ENCODE results near the gene CCL21. TPM values are rescaled to one million over a fixed set of nuclear protein-coding genes. Genes with fewer than 3 reads are reported as not detected.

The CCL21 gene
- total RNA-seq, 1 donor from 2014 or later, result 174 TPM

DNA sequence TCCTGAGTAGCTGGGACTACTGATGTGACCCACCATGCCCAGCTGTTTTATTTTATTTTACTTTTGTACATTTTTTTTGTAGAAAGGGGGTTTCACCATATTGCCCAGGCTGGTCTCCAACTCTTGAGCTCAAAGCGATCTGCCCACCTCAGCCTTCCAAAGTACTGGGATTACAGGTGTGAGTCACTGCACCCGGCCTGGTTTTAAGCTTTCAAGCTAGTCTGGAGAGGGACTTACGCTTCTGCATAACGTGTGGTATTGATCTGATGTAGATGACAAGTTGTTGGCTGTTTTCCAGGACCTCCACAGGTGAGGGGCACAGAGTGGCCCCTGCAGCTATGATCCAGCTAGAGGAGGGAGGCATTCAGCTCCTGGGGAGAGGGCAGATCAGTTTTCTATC is 6.8 kb upstream of the CCL21 start:
- Histone ChIP-seq H3K27me3 (no peaks in the 10 kb centered on the region), H3K9me3 (no peaks in the 10 kb centered on the region), H3K4me1 (no peaks in the 10 kb centered on the region), H3K27ac (no peak overlapping the region), H3K36me3 (no peaks in the 10 kb centered on the region), H3K4me3 (no peak overlapping the region)
- no peak for TF ChIP-seq POLR2A (IDR thresholded peaks at IDR 0.05)
- TF ChIP-seq, protein P1, sequence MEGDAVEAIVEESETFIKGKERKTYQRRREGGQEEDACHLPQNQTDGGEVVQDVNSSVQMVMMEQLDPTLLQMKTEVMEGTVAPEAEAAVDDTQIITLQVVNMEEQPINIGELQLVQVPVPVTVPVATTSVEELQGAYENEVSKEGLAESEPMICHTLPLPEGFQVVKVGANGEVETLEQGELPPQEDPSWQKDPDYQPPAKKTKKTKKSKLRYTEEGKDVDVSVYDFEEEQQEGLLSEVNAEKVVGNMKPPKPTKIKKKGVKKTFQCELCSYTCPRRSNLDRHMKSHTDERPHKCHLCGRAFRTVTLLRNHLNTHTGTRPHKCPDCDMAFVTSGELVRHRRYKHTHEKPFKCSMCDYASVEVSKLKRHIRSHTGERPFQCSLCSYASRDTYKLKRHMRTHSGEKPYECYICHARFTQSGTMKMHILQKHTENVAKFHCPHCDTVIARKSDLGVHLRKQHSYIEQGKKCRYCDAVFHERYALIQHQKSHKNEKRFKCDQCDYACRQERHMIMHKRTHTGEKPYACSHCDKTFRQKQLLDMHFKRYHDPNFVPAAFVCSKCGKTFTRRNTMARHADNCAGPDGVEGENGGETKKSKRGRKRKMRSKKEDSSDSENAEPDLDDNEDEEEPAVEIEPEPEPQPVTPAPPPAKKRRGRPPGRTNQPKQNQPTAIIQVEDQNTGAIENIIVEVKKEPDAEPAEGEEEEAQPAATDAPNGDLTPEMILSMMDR (IDR thresholded peaks at IDR 0.05), result no peak
- TF ChIP-seq POLR2AphosphoS5 (IDR thresholded peaks at IDR 0.05; ENCODE audit: insufficient read depth in 1 of 2, low read depth in 1 of 2), result no peak
- intact Hi-C loops (cut with DNase I), result no loop called here
- DNase-seq (ENCODE audit: extremely low spot score in 2 of 2), result peak in 1 of 2 donors; percentile 47

DNA sequence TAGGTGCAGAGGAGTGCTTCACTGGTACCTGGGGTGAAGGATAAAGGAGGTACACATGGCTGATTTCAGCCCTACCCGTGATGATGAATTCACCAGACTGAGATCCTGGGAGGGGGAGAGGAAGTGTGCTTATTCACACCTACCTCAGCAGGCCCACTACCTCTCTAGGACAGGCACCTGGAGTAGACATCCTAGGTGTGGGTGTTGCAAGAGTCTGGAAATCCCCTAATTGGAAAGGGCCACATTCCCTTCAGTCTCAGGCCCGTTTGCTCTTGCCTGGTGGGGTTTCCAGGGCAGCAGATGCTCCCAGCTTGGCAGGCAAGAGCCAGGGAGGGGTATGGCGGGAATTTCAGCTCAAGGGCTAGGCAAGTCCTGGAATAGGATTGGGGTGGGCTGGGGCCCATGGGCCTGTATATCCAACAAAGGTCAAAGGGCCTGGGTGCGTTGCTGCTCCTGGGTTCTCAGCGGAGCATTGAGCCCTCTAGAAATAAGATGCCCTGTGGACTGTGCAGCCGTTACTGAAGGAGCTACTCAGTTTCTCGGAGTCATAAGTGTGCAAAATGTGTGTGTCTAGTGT is 5.8 kb upstream of the CCL21 start:
- peak in 1 of 2 donors; percentile 65 for DNase-seq (ENCODE audit: extremely low spot score in 2 of 2)
- H3K4me3 ChIP-seq, result no peak overlapping the region
- no peaks in the 10 kb centered on the region for H3K27me3 ChIP-seq
- H3K36me3 ChIP-seq, result no peaks in the 10 kb centered on the region
- no peaks in the 10 kb centered on the region for H3K9me3 ChIP-seq
- intact Hi-C loops (cut with DNase I), result no loop called here
- no peak overlapping the region for H3K27ac ChIP-seq
- no peaks in the 10 kb centered on the region for H3K4me1 ChIP-seq
- TF ChIP-seq, protein P1 (IDR thresholded peaks at IDR 0.05), result no peak
- TF ChIP-seq POLR2AphosphoS5 (IDR thresholded peaks at IDR 0.05; ENCODE audit: insufficient read depth in 1 of 2, low read depth in 1 of 2) (no peak), POLR2A (IDR thresholded peaks at IDR 0.05) (no peak)

DNA sequence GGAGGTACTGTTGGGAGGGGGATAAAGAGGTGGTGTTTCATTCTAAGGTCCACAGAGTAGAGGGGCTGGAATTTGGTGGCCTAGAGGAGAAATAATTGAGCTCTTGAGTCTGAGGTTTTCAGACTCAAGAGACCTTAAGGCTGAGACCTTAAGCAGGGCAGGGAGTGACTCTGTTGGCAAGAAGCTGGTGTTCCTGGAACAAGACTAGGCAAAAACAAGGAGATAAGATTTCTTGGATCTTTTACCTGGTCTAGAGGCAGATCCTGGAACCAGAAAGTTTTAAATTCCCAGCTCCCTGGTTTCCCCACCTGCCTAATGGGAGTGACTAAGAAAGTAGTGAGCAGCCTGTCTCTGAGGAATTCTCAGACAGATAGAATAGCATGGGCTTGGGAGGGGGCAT is 4.1 kb upstream of the CCL21 start:
- TF ChIP-seq POLR2AphosphoS5 (IDR thresholded peaks at IDR 0.05; ENCODE audit: insufficient read depth in 1 of 2, low read depth in 1 of 2) (no peak), POLR2A (IDR thresholded peaks at IDR 0.05) (no peak)
- TF ChIP-seq, protein P1 (IDR thresholded peaks at IDR 0.05), result no peak
- Histone ChIP-seq H3K36me3 (no peaks in the 10 kb centered on the region), H3K4me3 (no peak overlapping the region), H3K27me3 (no peaks in the 10 kb centered on the region), H3K27ac (no peak overlapping the region), H3K9me3 (no peaks in the 10 kb centered on the region), H3K4me1 (peaks cover 4% of the 10 kb centered on the region)
- DNase-seq (ENCODE audit: extremely low spot score in 2 of 2), result peak in 1 of 2 donors; percentile 37
- intact Hi-C loops (cut with DNase I), result no loop called here

DNA sequence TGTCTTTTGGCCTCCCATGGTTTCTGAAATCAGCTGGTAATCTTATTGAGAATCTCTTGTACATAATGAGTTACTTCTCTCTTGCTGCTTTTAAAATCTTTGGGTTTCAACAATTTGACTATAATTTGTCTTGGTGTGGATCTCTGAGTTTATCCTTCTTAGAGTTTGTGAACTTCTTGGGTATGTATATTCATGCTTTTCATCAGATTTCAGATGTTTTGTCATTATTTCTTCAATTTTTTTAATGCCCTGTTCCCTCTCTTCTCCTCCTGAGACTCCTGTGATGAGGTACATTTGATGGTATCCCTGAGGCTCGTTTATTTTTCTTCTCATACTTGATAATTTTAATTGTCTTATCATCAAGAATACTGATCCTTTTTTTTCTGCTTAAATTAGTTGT is 2.2 kb upstream of the CCL21 start:
- no peak overlapping the region for H3K4me3 ChIP-seq
- intact Hi-C loops (cut with DNase I), result no loop called here
- H3K27me3 ChIP-seq, result no peaks in the 10 kb centered on the region
- H3K9me3 ChIP-seq, result no peaks in the 10 kb centered on the region
- no peaks in the 10 kb centered on the region for H3K36me3 ChIP-seq
- TF ChIP-seq, protein P1 (IDR thresholded peaks at IDR 0.05), result no peak
- TF ChIP-seq POLR2A (IDR thresholded peaks at IDR 0.05) (no peak), POLR2AphosphoS5 (IDR thresholded peaks at IDR 0.05; ENCODE audit: insufficient read depth in 1 of 2, low read depth in 1 of 2) (no peak)
- no peak for DNase-seq (ENCODE audit: extremely low spot score in 2 of 2)
- H3K4me1 ChIP-seq, result peaks cover 4% of the 10 kb centered on the region
- H3K27ac ChIP-seq, result no peak overlapping the region

DNA sequence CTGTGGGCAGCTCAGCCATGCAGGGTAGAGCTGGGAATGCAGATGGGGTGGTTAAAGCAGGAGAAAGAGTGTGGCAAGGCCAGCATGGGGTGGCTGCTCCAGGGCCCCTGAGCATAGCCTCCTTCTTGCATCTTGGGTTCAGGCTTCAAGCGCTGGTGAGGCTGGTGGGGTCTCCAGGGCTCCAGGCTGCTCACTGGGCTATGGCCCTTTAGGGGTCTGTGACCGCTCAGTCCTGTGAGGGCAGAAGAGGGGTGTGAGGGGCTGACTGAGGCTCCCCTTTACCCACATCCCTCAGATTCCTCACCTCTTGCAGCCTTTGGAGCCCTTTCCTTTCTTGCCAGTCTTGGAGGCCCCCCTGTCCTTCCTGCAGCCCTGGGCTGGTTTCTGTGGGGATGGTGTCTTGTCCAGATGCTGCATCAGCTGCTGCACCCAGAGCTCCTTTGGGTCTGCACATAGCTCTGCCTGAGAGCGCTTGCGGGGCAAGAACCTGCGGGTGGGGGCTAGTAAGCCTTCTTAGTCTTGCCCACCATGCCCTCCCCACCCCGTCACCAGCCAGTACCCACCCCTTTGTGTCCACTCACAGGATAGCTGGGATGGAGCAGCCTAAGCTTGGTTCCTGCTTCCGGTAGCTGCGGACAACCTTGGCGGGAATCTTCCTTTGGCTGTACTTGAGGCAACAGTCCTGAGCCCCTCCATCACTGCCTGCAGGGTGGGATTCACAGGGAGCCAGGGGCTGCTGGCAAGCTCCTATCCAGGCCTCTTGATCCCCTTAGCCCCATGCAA is 549 bp downstream of the CCL21 start:
- DNase-seq (ENCODE audit: extremely low spot score in 2 of 2), result no peak
- no peak overlapping the region for H3K4me3 ChIP-seq
- no peaks in the 10 kb centered on the region for H3K27me3 ChIP-seq
- H3K9me3 ChIP-seq, result no peaks in the 10 kb centered on the region
- intact Hi-C loops (cut with DNase I), result no loop called here
- no peak overlapping the region for H3K27ac ChIP-seq
- peaks cover 4% of the 10 kb centered on the region for H3K4me1 ChIP-seq
- TF ChIP-seq, protein P1 (IDR thresholded peaks at IDR 0.05), result no peak
- TF ChIP-seq POLR2AphosphoS5 (IDR thresholded peaks at IDR 0.05; ENCODE audit: insufficient read depth in 1 of 2, low read depth in 1 of 2), result no peak
- TF ChIP-seq POLR2A (IDR thresholded peaks at IDR 0.05), result no peak
- H3K36me3 ChIP-seq, result no peaks in the 10 kb centered on the region

All from vagina (tissue), 2 donors.